Gastroesophageal sphincter (tissue), 4 donors: Measurements from ENCODE around the gene ITGAL. TPM values are rescaled to one million over a fixed set of nuclear protein-coding genes. Genes with fewer than 3 reads are reported as not detected.
"Not testable (repeated sequence)": the region's sequence is repeated elsewhere in the genome, so short reads cannot be mapped to it uniquely, and the experiment has no call there.

Experiments
- ATAC-seq: fragments of 150-250 bp; one replicate; pipeline ENCODE4 v1.9.1; 2016; ENCODE audit warnings: mild to moderate bottlenecking, moderate library complexity
- H3K27ac ChIP-seq, 4 donors: fragments of 200-600 bp; sonication (generic) in 3 of 4; 1 replicate in 3 of 4; 2 replicates in 1 of 4; pipeline ENCODE4 v1.5.1; 2016 to 2019
- H3K27me3 ChIP-seq: fragments of 200-600 bp; sonication (generic); one replicate; pipeline ENCODE4 v1.5.1; 2019
- H3K36me3 ChIP-seq, 2 donors: fragments of 200-600 bp; sonication (generic); one replicate each; pipeline ENCODE4 v1.5.1; 2019; ENCODE audit warnings: control low read depth in 1 of 2
- H3K4me1 ChIP-seq, 3 donors: fragments of 200-600 bp; sonication (generic); 1 replicate in 2 of 3; 2 replicates in 1 of 3; pipeline ENCODE4 v1.5.1; 2016 to 2019; ENCODE audit warnings: control low read depth in 2 of 3
- H3K4me3 ChIP-seq, 2 donors: fragments of 200-600 bp; sonication (generic); one replicate each; pipeline ENCODE4 v1.5.1; 2019; ENCODE audit warnings: mild to moderate bottlenecking in 1 of 2, moderate library complexity in 1 of 2
- H3K9me3 ChIP-seq, 3 donors: fragments of 200-600 bp; sonication (generic); one replicate each; pipeline ENCODE4 v1.5.1; 2017 to 2019; ENCODE audit warnings: control low read depth in 2 of 3
- CTCF ChIP-seq, 4 experiments: fragments of 200-600 bp in 2 of 4; fragments of 450-650 bp in 2 of 4; sonication (generic) in 1 of 4; IDR thresholded peaks; one replicate each; pipeline ENCODE4 v1.5.1; 2017 to 2019; ENCODE audit warnings: antibody characterized with exemption in 4 of 4, mild to moderate bottlenecking in 2 of 4, moderate library complexity in 2 of 4
- EP300 ChIP-seq: sonication (generic); formaldehyde crosslinking; IDR thresholded peaks from one replicate; pipeline ENCODE4 v1.6.1; 2017; ENCODE audit warnings: antibody characterized with exemption, mild to moderate bottlenecking
- POLR2A ChIP-seq, 2 donors: fragments of 450-650 bp; IDR thresholded peaks; one replicate each; pipeline ENCODE4 v1.6.1; 2017; ENCODE audit warnings: antibody characterized with exemption in 2 of 2, mild to moderate bottlenecking in 2 of 2, moderate library complexity in 1 of 2
- POLR2AphosphoS5 ChIP-seq: sonication (generic); formaldehyde crosslinking; IDR thresholded peaks from one replicate; pipeline ENCODE4 v1.6.1; 2017; ENCODE audit warnings: antibody characterized with exemption
- WGBS, 2 donors: methylation state at CpG; one replicate each; pipeline ENCODE4 v1.1.5; 2018; ENCODE audit warnings: low coverage in 1 of 2; 5-methylcytosine and 5-hydroxymethylcytosine counted together
- total RNA-seq, 4 donors: library from RNA; depleted of rRNA; stranded (reverse); fragments of >200 nt; gene quantifications; one replicate each; pipeline ENCODE4 v1.1.0, GENCODE V29; 2016

ITGAL gene
- total RNA-seq, 4 donors from 2014 or later, result 0.30 to 4.2 (median 0.97) TPM

DNA sequence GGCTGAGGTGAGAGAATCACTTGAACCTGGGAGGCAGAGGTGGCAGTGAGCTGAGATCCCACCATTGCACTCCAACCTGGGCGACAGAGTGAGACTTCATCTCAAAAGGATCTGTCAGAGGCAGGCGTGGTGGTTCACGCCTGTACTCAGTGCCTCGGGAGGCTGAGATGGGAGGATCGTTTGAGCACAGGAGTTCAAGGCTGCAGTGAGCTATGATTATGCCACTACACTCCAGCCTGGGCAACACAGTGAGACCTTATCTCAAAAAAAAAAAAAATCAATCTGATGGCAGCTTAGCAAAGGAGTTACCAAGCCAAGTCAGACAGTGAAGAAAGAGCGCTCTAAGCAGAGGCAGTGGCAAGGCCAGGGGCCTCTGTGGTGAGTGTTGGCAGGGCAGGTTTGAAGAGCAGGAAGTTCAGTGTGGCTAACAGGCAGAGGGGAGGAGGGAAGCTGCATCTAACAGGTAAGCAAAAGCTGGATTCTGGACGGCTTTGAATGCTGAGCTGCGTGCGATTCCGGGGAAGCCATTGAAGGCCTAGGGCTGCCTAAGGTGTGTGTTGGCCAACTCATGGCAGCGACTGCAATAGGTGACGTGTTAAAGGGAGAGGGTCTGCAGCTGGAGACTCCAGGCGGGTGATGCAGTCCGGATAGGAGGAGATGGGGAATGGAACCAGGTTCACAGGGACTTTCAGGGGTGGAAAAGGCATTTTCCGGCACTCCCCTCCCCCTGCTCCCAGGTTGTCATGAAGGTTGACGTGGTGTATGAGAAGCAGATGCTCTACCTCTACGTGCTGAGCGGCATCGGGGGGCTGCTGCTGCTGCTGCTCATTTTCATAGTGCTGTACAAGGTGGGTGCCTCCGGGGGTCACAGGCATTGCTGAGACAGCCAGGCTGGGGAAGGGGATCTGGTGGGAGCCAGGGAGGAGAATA lies 46.8 kb downstream of the ITGAL start:
- H3K9me3 ChIP-seq, result no peaks in the 10 kb centered on the region
- 78 to 90% methylated on average over 4 to 9 of the region's 20 CpGs for WGBS, 2 donors
- peaks cover 0 to 2% of the 10 kb centered on the region in 2 donors for H3K36me3 ChIP-seq

GRCh38 chr16:30521476-30521872 lies 48.9 kb downstream of the ITGAL start:
- no peak for ATAC-seq
- 78% methylated on average over 1 of the region's 7 CpGs; no CpG with 5 or more reads in 1 of the 2 donors for WGBS, 2 donors
- H3K27me3 ChIP-seq, result peaks cover 2% of the 10 kb centered on the region
- no peak overlapping the region for H3K4me3 ChIP-seq
- no peak for TF ChIP-seq EP300
- no peak for TF ChIP-seq POLR2AphosphoS5
- TF ChIP-seq CTCF (IDR thresholded peaks at IDR 0.05), result no peak
- TF ChIP-seq POLR2A (IDR thresholded peaks at IDR 0.05), result no peak
- no peaks in the 10 kb centered on the region for H3K9me3 ChIP-seq
- H3K27ac ChIP-seq, result no peak overlapping the region
- H3K4me1 ChIP-seq, result peaks cover 0 to 22% (median 0%) of the 10 kb centered on the region in 3 donors
- peaks cover 0 to 11% of the 10 kb centered on the region in 2 donors for H3K36me3 ChIP-seq

More for the DNA sequence above, 46.8 kb downstream of the ITGAL start:
- Histone ChIP-seq H3K27ac (no peak overlapping the region), H3K27me3 (peaks cover 4% of the 10 kb centered on the region), H3K4me1 (peaks cover 0 to 7% (median 0%) of the 10 kb centered on the region in 3 donors), H3K4me3 (no peak overlapping the region)
- ATAC-seq, result no peak
- TF ChIP-seq POLR2AphosphoS5, result no peak
- no peak for TF ChIP-seq EP300
- no peak for TF ChIP-seq POLR2A (IDR thresholded peaks at IDR 0.05)
- no peak for TF ChIP-seq CTCF (IDR thresholded peaks at IDR 0.05)

GRCh38 chr16:30521873-30522641 lies 49.5 kb downstream of the ITGAL start:
- no peak overlapping the region for H3K27ac ChIP-seq
- H3K4me1 ChIP-seq, result peaks cover 0 to 22% (median 0%) of the 10 kb centered on the region in 3 donors
- H3K9me3 ChIP-seq, result no peaks in the 10 kb centered on the region
- peaks cover 0 to 11% of the 10 kb centered on the region in 2 donors for H3K36me3 ChIP-seq
- H3K4me3 ChIP-seq, result no peak overlapping the region
- no peak for ATAC-seq
- WGBS, 2 donors, result 49 to 50% methylated on average over 9 to 10 of the region's 11 CpGs
- TF ChIP-seq POLR2A (IDR thresholded peaks at IDR 0.05), result no peak
- TF ChIP-seq POLR2AphosphoS5, result no peak
- TF ChIP-seq CTCF (IDR thresholded peaks at IDR 0.05), result no peak
- TF ChIP-seq EP300, result no peak
- H3K27me3 ChIP-seq, result no peaks in the 10 kb centered on the region

DNA sequence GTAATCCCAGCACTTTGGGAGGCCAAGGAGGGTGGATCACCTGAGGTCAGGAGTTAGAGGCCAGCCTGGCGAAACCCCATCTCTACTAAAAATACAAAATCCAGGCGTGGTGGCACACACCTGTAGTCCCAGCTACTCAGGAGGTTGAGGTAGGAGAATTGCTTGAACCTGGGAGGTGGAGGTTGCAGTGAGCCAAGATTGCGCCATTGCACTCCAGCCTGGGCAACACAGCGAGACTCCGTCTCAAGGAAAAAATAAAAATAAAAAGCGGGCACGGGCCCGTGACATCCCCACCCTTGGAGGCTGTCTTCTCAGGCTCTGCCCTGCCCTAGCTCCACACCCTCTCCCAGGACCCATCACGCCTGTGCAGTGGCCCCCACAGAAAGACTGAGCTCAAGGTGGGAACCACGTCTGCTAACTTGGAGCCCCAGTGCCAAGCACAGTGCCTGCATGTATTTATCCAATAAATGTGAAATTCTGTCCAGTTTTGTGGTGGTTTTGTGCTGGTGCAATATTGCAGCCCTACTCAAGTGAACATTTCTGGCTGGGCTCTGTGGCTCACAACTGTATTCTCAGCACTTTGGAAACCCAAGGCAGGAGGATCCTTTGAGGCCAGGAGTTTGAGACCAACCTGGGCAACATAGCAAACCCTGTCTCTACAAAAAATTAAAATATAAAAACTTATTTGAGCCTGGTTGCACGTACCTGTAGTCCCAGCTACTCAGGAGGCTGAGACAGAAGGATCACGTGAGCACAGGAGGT lies 50.3 kb downstream of the ITGAL start:
- not testable (repeated sequence) for H3K9me3 ChIP-seq, H3K4me3 ChIP-seq, H3K27me3 ChIP-seq, ATAC-seq, H3K27ac ChIP-seq
- WGBS, 2 donors, result 78 to 92% methylated on average over 7 to 8 of the region's 12 CpGs
- H3K36me3 ChIP-seq, result peaks cover 0 to 11% of the 10 kb centered on the region in 2 donors
- H3K4me1 ChIP-seq, result peaks cover 0 to 27% (median 4%) of the 10 kb centered on the region in 3 donors
